Liver (tissue), 9 donors: ENCODE results near the gene MTHFSD. TPM values are rescaled to one million over a fixed set of nuclear protein-coding genes. Genes with fewer than 3 reads are reported as not detected.

Experiments used
- DNase-seq: peaks from one replicate; pipeline ENCODE4 v3.0.0-alpha.2; 2017; ENCODE audit warnings: low spot score
- H3K27ac ChIP-seq, 2 donors: one replicate each; pipeline ENCODE4 v1.7.0; 2013; ENCODE audit warnings: inconsistent platforms in 2 of 2, low read length in 2 of 2, control low read depth in 1 of 2, low read depth in 1 of 2, mild to moderate bottlenecking in 1 of 2
- H3K27me3 ChIP-seq, 4 donors: one replicate each; pipeline versions ENCODE4 v1.6.1 to v1.7.0; 2013; ENCODE audit warnings: low read length in 3 of 4, inconsistent platforms in 1 of 4, mild to moderate bottlenecking in 1 of 4, moderate library complexity in 1 of 4; ENCODE audit not compliant: control insufficient read depth in 4 of 4, insufficient read depth in 4 of 4
- H3K36me3 ChIP-seq, 4 donors: one replicate each; pipeline versions ENCODE4 v1.6.1 to v1.7.0; 2013; ENCODE audit warnings: low read length in 3 of 4, mild to moderate bottlenecking in 3 of 4, low read depth in 1 of 4, moderate library complexity in 1 of 4; ENCODE audit not compliant: control insufficient read depth in 4 of 4, insufficient read depth in 3 of 4
- H3K4me1 ChIP-seq, 4 donors: one replicate each; pipeline versions ENCODE4 v1.6.1 to v1.7.0; 2013; ENCODE audit warnings: low read length in 3 of 4, mild to moderate bottlenecking in 3 of 4, moderate library complexity in 1 of 4; ENCODE audit not compliant: control insufficient read depth in 4 of 4, insufficient read depth in 4 of 4
- H3K4me3 ChIP-seq, 3 donors: one replicate each; pipeline versions ENCODE4 v1.6.1 to v1.7.0; 2013; ENCODE audit warnings: low read length in 3 of 3, control low read depth in 1 of 3, low read depth in 1 of 3, mild to moderate bottlenecking in 1 of 3
- H3K9ac ChIP-seq, 2 donors: one replicate each; pipeline ENCODE4 v1.7.0; 2013; ENCODE audit warnings: low read length in 2 of 2, mild to moderate bottlenecking in 2 of 2, moderate library complexity in 2 of 2, control low read depth in 1 of 2, low read depth in 1 of 2
- H3K9me3 ChIP-seq, 4 donors: one replicate each; pipeline versions ENCODE4 v1.6.1 to v1.7.0; 2013; ENCODE audit warnings: low read length in 3 of 4; ENCODE audit not compliant: control insufficient read depth in 4 of 4
- ATF3 ChIP-seq: IDR thresholded peaks from 2 replicates; pipeline ENCODE4 v1.6.1; 2016; ENCODE audit warnings: antibody characterized with exemption
- EGR1 ChIP-seq, 2 donors: IDR thresholded peaks; 2 replicates each; pipeline ENCODE4 v1.6.1; 2016 to 2018; ENCODE audit warnings: antibody characterized with exemption in 2 of 2, low read depth in 2 of 2
- FOXA1 ChIP-seq: IDR thresholded peaks from 2 replicates; pipeline ENCODE4 v1.6.1; 2016; ENCODE audit warnings: antibody characterized with exemption
- FOXA2 ChIP-seq: IDR thresholded peaks from 2 replicates; pipeline ENCODE4 v1.6.1; 2016; ENCODE audit warnings: antibody characterized with exemption
- GABPA ChIP-seq, 2 donors: IDR thresholded peaks in 1 of 2; conservative IDR thresholded peaks in 1 of 2; 2 replicates each; pipeline ENCODE4 v1.6.1; 2016; ENCODE audit warnings: antibody characterized with exemption in 2 of 2, mild to moderate bottlenecking in 1 of 2, moderate library complexity in 1 of 2
- HNF4A ChIP-seq, 2 donors: conservative IDR thresholded peaks; 2 replicates each; pipeline ENCODE4 v1.6.1; 2016; ENCODE audit warnings: antibody characterized with exemption in 2 of 2, mild to moderate bottlenecking in 2 of 2
- HNF4G ChIP-seq: IDR thresholded peaks from 2 replicates; pipeline ENCODE4 v1.6.1; 2016; ENCODE audit warnings: antibody characterized with exemption
- JUND ChIP-seq, 2 donors: IDR thresholded peaks; 2 replicates each; pipeline ENCODE4 v1.6.1; 2016; ENCODE audit warnings: antibody characterized with exemption in 2 of 2
- MAX ChIP-seq: IDR thresholded peaks from 2 replicates; pipeline ENCODE4 v1.6.1; 2016; ENCODE audit warnings: antibody characterized with exemption
- NR2F2 ChIP-seq: IDR thresholded peaks from 2 replicates; pipeline ENCODE4 v1.6.1; 2016; ENCODE audit warnings: antibody characterized with exemption
- REST ChIP-seq: IDR thresholded peaks from 2 replicates; pipeline ENCODE4 v1.6.1; 2016; ENCODE audit warnings: antibody characterized with exemption, mild to moderate bottlenecking
- RXRA ChIP-seq, 2 donors: IDR thresholded peaks; 2 replicates each; pipeline ENCODE4 v1.6.1; 2017 to 2018; ENCODE audit warnings: antibody characterized with exemption in 2 of 2, mild to moderate bottlenecking in 1 of 2
- SP1 ChIP-seq: IDR thresholded peaks from 2 replicates; pipeline ENCODE4 v1.6.1; 2018; ENCODE audit warnings: antibody characterized with exemption, mild to moderate bottlenecking
- TAF1 ChIP-seq: conservative IDR thresholded peaks from 2 replicates; pipeline ENCODE4 v1.6.1; 2016; ENCODE audit warnings: antibody characterized with exemption, mild to moderate bottlenecking
- YY1 ChIP-seq: IDR thresholded peaks from 2 replicates; pipeline ENCODE4 v1.6.1; 2016; ENCODE audit warnings: antibody characterized with exemption, mild to moderate bottlenecking
- ZBTB33 ChIP-seq: IDR thresholded peaks from 2 replicates; pipeline ENCODE4 v1.6.1; 2016; ENCODE audit warnings: antibody characterized with exemption
- WGBS: extraction: QIAGEN DNeasy Blood & Tissue Kit; methylation state at CpG from one replicate; pipeline ENCODE4 v1.1.7; 2013; 5-methylcytosine and 5-hydroxymethylcytosine counted together
- polyA plus RNA-seq, 2 donors: library from polyadenylated mRNA; stranded (reverse) in 1 of 2; unstranded in 1 of 2; fragments of 200-250 nt in 1 of 2; fragments of >200 nt in 1 of 2; fragmentation: Nextera tagmentation in 1 of 2; extraction: Ambion mirVana in 1 of 2; gene quantifications; one replicate each; pipeline versions ENCODE4 v1.2.1 to v1.2.3, GENCODE V29; 2013 to 2015
- total RNA-seq, 2 donors: library from RNA; depleted of rRNA; stranded (reverse); fragments of >200 nt; gene quantifications; one replicate each; pipeline ENCODE4 v1.2.3, GENCODE V29; 2014
- donor health status: healthy.
- donor health status: healthy.
- donor health status: healthy.
- donor health status: healthy.
- donor health status: healthy.

The MTHFSD gene
- 1 to 10 TPM; 7.7 to 8.1 TPM for total RNA-seq
- polyA plus RNA-seq: 1 to 10 TPM; 4.6 to 5.3 TPM

GRCh38 chr16:86554917-86555703 lies at the start of gene MTHFSD:
TSS of gene MTHFSD (minus strand) at chr16:86555235. CDS start at chr16:86555184, 51 bp downstream.
- H3K4me1 ChIP-seq: peaks cover 0 to 16% (median 12%) of the 10 kb centered on the region in 4 donors
- H3K9ac ChIP-seq: peak within 1 kb of the TSS; percentile 95 to 97
- no peaks in the 10 kb centered on the region for H3K9me3 ChIP-seq
- H3K27me3 ChIP-seq: peaks cover 0 to 4% (median 0%) of the 10 kb centered on the region in 4 donors
- DNase-seq: peak; percentile 95
- H3K27ac ChIP-seq: peak within 1 kb of the TSS; percentile 78 to 85
- TF ChIP-seq NR2F2: peak; percentile 0
- peak; percentile 65 for TF ChIP-seq YY1
- TF ChIP-seq HNF4G: no peak
- TF ChIP-seq SP1: no peak
- TF ChIP-seq FOXA1: no peak
- peak; percentile 18 for TF ChIP-seq MAX
- no peak for TF ChIP-seq ATF3
- peak in 1 of 2 donors; percentile 35 for TF ChIP-seq JUND (IDR thresholded peaks at IDR 0.05)
- peaks cover 0 to 13% (median 4%) of the 10 kb centered on the region in 4 donors for H3K36me3 ChIP-seq
- 5% methylated on average over 70 of the region's 70 CpGs for WGBS
- H3K4me3 ChIP-seq: peak within 1 kb of the TSS; percentile 91 to 99 (median 93)

GRCh38 chr16:86604436-86605193 lies 49.6 kb upstream of the MTHFSD start:
- Histone ChIP-seq H3K36me3 (no peaks in the 10 kb centered on the region), H3K9me3 (no peaks in the 10 kb centered on the region), H3K27me3 (no peaks in the 10 kb centered on the region), H3K4me1 (no peaks in the 10 kb centered on the region), H3K4me3 (no peak overlapping the region), H3K9ac (no peak overlapping the region), H3K27ac (no peak overlapping the region)
- whole genome bisulfite sequencing: 67% methylated on average over 16 of the region's 16 CpGs
- DNase-seq: no peak
- no peak for TF ChIP-seq ATF3
- TF ChIP-seq REST: no peak
- TF ChIP-seq MAX: no peak
- TF ChIP-seq NR2F2: no peak
- no peak for TF ChIP-seq FOXA2
- no peak for TF ChIP-seq FOXA1
- no peak for TF ChIP-seq ZBTB33
- no peak for TF ChIP-seq GABPA (IDR thresholded peaks at IDR 0.05 in 1 of 2, conservative IDR thresholded peaks at IDR 0.05 in 1 of 2)
- TF ChIP-seq HNF4G: no peak
- TF ChIP-seq HNF4A (conservative IDR thresholded peaks at IDR 0.05): no peak
- no peak for TF ChIP-seq SP1
- no peak for TF ChIP-seq RXRA (IDR thresholded peaks at IDR 0.05)
- TF ChIP-seq EGR1 (IDR thresholded peaks at IDR 0.05; ENCODE audit: low read depth in 2 of 2): no peak
- TF ChIP-seq JUND (IDR thresholded peaks at IDR 0.05): no peak
- no peak for TF ChIP-seq YY1
- no peak for TF ChIP-seq TAF1
